ENCODE measurements around the gene BGN. TPM values are rescaled to one million over a fixed set of nuclear protein-coding genes. Genes with fewer than 3 reads are reported as not detected.

The BGN gene
- total RNA-seq, 1 experiment from 2014 or later = 1.2 TPM

DNA sequence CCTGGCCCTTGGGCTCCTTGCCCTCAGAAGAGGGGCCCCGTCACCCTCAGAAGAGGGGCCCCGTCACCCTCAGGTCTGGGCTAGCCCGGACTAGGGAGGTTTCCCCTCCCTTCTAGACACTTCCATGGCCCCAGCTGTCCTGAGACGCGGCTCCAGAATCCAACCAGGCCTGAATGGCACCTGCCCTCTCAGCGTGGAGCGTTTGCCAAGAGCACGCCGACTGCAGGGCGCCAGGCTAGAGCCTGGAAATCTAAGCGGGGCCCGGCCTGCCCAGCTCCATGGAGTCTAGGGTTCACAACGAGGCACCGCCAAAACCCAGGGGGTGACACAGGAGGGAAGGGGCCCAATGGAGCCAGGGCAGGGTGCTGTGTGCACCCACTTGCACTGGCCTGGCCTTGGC, 14.8 kb downstream of the BGN start:
- H4K5ac ChIP-seq (ENCODE audit: insufficient read length, low read depth, low read length) = no peak overlapping the region

More for the DNA sequence above, 14.8 kb downstream of the BGN start:
- H2BK15ac ChIP-seq (ENCODE audit: low read depth, low read length) = no peak overlapping the region; the same call in 1 of the 2 replicates
- H3K4me2 ChIP-seq (ENCODE audit: insufficient read depth, insufficient read length, low read length) = no peak overlapping the region
- TF ChIP-seq, protein P1, sequence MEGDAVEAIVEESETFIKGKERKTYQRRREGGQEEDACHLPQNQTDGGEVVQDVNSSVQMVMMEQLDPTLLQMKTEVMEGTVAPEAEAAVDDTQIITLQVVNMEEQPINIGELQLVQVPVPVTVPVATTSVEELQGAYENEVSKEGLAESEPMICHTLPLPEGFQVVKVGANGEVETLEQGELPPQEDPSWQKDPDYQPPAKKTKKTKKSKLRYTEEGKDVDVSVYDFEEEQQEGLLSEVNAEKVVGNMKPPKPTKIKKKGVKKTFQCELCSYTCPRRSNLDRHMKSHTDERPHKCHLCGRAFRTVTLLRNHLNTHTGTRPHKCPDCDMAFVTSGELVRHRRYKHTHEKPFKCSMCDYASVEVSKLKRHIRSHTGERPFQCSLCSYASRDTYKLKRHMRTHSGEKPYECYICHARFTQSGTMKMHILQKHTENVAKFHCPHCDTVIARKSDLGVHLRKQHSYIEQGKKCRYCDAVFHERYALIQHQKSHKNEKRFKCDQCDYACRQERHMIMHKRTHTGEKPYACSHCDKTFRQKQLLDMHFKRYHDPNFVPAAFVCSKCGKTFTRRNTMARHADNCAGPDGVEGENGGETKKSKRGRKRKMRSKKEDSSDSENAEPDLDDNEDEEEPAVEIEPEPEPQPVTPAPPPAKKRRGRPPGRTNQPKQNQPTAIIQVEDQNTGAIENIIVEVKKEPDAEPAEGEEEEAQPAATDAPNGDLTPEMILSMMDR (conservative IDR thresholded peaks at IDR 0.05) = no peak
- no peak overlapping the region for H4K8ac ChIP-seq (replicated peaks; ENCODE audit: insufficient read length, low read depth, low read length)
- no peak overlapping the region for H3K56ac ChIP-seq (ENCODE audit: insufficient read length, low read depth, low read length)
- peaks cover 58 to 65% of the 10 kb centered on the region in 2 experiments for H3K9me3 Mint-ChIP-seq
- no peak overlapping the region for H2AFZ ChIP-seq (ENCODE audit: low read length)
- no peak overlapping the region for H2BK120ac ChIP-seq (ENCODE audit: low read depth, low read length, poor library complexity, severe bottlenecking)
- H3K4me3 Mint-ChIP-seq = no peak overlapping the region
- no peak for DNase-seq
- H3K4me1 Mint-ChIP-seq = peaks cover 2 to 6% of the 10 kb centered on the region in 2 experiments; a peak in 2 of 4 replicates
- H3K23me2 ChIP-seq (ENCODE audit: insufficient read length, low read depth, low read length, poor library complexity, severe bottlenecking) = no peaks in the 10 kb centered on the region
- H3K9me3 ChIP-seq (ENCODE audit: control insufficient read depth, low read depth, low read length) = peaks cover 31% of the 10 kb centered on the region
- H3K18ac ChIP-seq (ENCODE audit: insufficient read length, low read depth, low read length) = no peak overlapping the region
- no peaks in the 10 kb centered on the region for H3K4me1 ChIP-seq (ENCODE audit: insufficient read depth, low read length)
- no peak overlapping the region for H3T11ph ChIP-seq (ENCODE audit: low read length)
- peaks cover 4% of the 10 kb centered on the region for H3K27me3 Mint-ChIP-seq (ENCODE audit: low read depth)
- no peak overlapping the region for H3K14ac ChIP-seq (ENCODE audit: insufficient read depth, low read length)
- H2BK12ac ChIP-seq (ENCODE audit: insufficient read length, low read depth, low read length) = no peak overlapping the region
- H3K79me2 ChIP-seq (ENCODE audit: insufficient read depth, low read length) = no peaks in the 10 kb centered on the region
- no CpG with 5 or more reads among the region's 14 CpGs for WGBS (ENCODE audit: extremely low coverage, insufficient read length, low lambda C conversion rate)
- no peak overlapping the region for H3K27ac Mint-ChIP-seq
- no peak overlapping the region for H3K9ac ChIP-seq (ENCODE audit: extremely low read depth, insufficient read length, low read length)
- H3K4ac ChIP-seq (ENCODE audit: low read depth, low read length) = no peak overlapping the region
- H3K79me1 ChIP-seq (ENCODE audit: insufficient read depth, low read depth, low read length, poor library complexity, severe bottlenecking) = no peaks in the 10 kb centered on the region
- no peak overlapping the region for H3K23ac ChIP-seq (ENCODE audit: insufficient read length, low read depth, low read length)
- no peak overlapping the region for H2AK5ac ChIP-seq (ENCODE audit: insufficient read length, low read length)
- H3K27me3 ChIP-seq (ENCODE audit: insufficient read depth, low read length) = no peaks in the 10 kb centered on the region; the same call in 1 of the 2 replicates
- H3K36me3 Mint-ChIP-seq (ENCODE audit: insufficient read depth in 1 of 3, low read depth in 3 of 3) = peaks cover 0 to 2% (median 0%) of the 10 kb centered on the region in 3 experiments; a peak in 1 of 7 replicates
- no peak overlapping the region for H2BK5ac ChIP-seq (ENCODE audit: insufficient read length, low read length)
- H2BK20ac ChIP-seq (ENCODE audit: low read depth, low read length, poor library complexity, severe bottlenecking) = no peak overlapping the region
- no peak overlapping the region for H3K27ac ChIP-seq (ENCODE audit: insufficient read length, low read depth, low read length)
- H4K20me1 ChIP-seq (ENCODE audit: control insufficient read depth, insufficient read depth, insufficient read length) = peaks cover 2% of the 10 kb centered on the region
- H4K91ac ChIP-seq (ENCODE audit: insufficient read length, low read depth, low read length) = no peak overlapping the region
